IPS DF 19.7 (cell line): ENCODE measurements around the gene RASGRP4.
A peak's percentile ranks its signal among the peaks of the same experiment; 100 is the strongest.
"Not testable (repeated sequence)": the region's sequence is repeated elsewhere in the genome, so short reads cannot be mapped to it uniquely, and the experiment has no call there.

Experiments
- DNase-seq: peaks from one replicate; pipeline ENCODE4 v3.0.0-alpha.2; 2013; ENCODE audit warnings: low read depth, low spot score

RASGRP4 gene

GRCh38 chr19:38371081-38371480, 54.9 kb downstream of the RASGRP4 start:
- DNase-seq = no peak

GRCh38 chr19:38370299-38370698, 55.7 kb downstream of the RASGRP4 start:
- no peak for DNase-seq

- DNase-seq = no peak
Measured at GRCh38 chr19:38369584-38369983, 56.4 kb downstream of the RASGRP4 start.

- no peak for DNase-seq
Measured at GRCh38 chr19:38367041-38367440, 59.0 kb downstream of the RASGRP4 start.

- DNase-seq = not testable (repeated sequence)
Measured at GRCh38 chr19:38362946-38363688, 62.9 kb downstream of the RASGRP4 start.

- DNase-seq = peak; percentile 40
Measured at GRCh38 chr19:38362076-38362945, 63.7 kb downstream of the RASGRP4 start.

GRCh38 chr19:38361633-38362075, 64.4 kb downstream of the RASGRP4 start:
- DNase-seq = peak; percentile 64

GRCh38 chr19:38360839-38361631, 65.0 kb downstream of the RASGRP4 start:
- DNase-seq = no peak

GRCh38 chr19:38360351-38360750, 65.7 kb downstream of the RASGRP4 start:
- no peak for DNase-seq

GRCh38 chr19:38359242-38360021, 66.6 kb downstream of the RASGRP4 start:
- no peak for DNase-seq
